GM10266 (cell line): ENCODE measurements around the gene TMPRSS3.

Experiments used
- DNase-seq: peaks from one replicate; pipeline ENCODE4 v3.0.0; 2012; ENCODE audit errors: extremely low spot score
- TF ChIP-seq, protein P1 (sequence below): IDR thresholded peaks from 2 replicates; pipeline ENCODE4 v1.5.1; 2012; ENCODE audit warnings: mild to moderate bottlenecking, low read depth; ENCODE audit not compliant: control insufficient read depth, insufficient read depth; ENCODE audit errors: missing control alignments

The TMPRSS3 gene

DNA sequence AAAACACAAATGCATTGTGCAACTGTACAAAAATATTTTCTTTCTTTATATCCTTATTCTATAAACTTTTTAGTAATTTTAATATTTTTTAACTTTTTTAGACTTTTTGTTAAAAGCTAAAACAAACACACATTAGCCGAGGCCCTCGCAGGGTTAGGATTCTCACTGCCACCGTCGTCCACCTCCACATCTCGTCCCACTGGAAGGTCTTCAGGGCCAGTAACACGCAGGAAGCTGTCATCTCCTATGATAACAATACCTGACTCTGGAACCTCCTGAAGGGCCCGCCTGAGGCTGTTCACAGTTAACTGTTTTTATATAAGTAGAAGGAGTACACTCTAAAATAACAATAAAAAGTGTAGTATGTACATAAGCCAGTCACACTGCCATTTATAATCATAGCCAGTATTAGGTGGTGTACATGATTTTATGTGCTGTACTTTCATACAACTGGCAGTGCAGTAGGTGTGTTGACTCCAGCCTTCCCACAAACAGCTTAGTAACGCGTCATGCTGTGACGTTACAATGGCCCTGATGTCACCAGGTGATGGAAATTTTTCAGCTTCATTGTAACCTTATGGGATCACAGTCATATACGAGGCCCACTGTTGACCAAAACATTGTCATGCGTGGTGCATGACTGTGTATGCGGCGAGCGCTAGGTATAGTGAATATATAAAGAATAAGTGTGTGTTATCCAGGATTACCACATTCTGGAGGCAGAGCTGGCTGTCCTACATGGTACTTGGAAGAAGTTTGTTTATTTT lies 53.9 kb downstream of the TMPRSS3 start:
- DNase-seq: no peak

DNA sequence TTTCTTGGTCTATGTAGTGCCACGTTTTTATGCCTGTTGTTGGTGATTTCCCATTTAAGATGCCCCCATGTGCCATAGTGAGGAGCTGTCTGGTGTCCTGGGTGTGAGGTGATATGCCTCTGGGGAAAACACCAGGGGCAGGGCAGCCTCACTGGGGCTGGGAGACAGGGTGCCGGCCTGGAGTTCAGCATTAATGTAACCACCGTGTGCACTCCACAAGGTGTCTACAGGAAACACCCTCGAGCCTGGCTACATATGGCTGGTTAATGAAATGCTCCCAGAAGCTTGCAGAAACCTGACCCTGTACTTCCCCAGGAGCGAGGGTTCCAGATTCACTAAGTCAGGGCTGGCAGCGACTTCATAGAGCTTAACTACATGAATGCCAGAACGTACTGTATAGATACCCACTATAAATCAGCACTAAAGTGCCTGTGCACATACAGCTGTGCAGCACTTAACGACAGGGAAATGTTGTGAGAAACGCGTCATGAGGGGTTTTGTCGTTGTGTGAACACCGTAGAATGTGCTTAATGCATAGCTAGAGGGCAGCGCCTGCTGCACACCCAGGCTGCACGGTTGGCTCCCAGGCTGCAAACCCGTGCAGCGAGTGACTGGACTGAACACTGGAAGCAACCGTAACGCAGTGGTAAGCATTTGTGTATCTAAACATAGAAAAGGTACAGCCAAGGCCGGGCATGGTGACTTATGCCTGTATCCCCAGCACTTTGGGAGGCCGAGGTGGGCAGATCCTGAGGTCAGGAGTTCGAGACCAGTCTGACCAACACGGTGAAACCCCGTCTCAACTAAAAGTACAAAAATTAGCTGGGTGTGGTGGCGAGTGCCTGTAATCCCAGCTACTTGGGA lies 55.4 kb downstream of the TMPRSS3 start:
- DNase-seq: no peak
- TF ChIP-seq, protein P1, sequence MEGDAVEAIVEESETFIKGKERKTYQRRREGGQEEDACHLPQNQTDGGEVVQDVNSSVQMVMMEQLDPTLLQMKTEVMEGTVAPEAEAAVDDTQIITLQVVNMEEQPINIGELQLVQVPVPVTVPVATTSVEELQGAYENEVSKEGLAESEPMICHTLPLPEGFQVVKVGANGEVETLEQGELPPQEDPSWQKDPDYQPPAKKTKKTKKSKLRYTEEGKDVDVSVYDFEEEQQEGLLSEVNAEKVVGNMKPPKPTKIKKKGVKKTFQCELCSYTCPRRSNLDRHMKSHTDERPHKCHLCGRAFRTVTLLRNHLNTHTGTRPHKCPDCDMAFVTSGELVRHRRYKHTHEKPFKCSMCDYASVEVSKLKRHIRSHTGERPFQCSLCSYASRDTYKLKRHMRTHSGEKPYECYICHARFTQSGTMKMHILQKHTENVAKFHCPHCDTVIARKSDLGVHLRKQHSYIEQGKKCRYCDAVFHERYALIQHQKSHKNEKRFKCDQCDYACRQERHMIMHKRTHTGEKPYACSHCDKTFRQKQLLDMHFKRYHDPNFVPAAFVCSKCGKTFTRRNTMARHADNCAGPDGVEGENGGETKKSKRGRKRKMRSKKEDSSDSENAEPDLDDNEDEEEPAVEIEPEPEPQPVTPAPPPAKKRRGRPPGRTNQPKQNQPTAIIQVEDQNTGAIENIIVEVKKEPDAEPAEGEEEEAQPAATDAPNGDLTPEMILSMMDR: no peak

More for the DNA sequence above, 53.9 kb downstream of the TMPRSS3 start:
- TF ChIP-seq, protein P1: no peak

DNA sequence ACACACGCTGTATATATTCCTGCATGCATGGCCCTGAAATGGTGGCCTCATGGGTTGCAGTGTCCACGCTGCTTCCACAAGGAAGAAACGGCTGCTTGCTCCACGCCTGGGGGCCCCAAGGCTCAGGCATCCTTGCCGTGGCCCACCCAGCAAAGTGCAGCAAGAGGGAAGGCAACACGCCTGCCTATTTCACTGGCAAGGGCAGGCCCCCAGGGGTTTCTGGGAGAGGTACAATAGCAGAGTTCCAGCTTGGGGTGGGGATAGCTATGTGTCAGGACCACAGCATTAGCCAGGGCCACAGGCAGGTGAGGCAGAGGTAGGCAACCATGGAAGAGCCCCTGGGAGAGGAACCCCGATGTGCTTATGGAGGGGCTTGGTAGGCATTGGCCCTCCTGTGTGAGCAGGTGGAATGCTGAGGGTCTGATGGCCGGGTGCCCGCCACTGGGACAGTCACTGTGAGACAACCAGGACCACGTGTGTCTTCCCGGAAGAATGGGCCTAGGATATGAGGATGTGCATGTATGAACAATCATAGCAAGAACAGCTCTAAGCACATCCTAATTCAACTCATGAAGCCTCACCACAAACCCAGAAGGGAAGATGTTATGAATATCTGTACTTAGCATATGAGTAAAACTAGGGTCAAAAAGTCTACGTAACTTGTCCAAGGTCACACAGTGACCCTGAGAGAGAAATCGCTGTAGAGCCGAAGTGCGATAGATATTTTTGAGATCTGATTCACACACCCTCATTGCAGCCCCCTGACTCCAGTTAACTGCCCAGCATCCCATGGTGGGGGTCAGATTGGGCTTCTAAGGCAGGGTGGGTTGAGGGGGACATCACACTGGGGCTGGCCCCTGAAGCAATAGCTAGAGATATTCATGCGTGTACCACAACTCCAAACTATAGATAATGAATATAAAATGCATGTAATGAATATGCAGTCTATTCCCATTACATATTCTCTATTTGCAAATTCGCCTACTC lies 56.8 kb downstream of the TMPRSS3 start:
- no peak for DNase-seq
- TF ChIP-seq, protein P1: no peak

DNA sequence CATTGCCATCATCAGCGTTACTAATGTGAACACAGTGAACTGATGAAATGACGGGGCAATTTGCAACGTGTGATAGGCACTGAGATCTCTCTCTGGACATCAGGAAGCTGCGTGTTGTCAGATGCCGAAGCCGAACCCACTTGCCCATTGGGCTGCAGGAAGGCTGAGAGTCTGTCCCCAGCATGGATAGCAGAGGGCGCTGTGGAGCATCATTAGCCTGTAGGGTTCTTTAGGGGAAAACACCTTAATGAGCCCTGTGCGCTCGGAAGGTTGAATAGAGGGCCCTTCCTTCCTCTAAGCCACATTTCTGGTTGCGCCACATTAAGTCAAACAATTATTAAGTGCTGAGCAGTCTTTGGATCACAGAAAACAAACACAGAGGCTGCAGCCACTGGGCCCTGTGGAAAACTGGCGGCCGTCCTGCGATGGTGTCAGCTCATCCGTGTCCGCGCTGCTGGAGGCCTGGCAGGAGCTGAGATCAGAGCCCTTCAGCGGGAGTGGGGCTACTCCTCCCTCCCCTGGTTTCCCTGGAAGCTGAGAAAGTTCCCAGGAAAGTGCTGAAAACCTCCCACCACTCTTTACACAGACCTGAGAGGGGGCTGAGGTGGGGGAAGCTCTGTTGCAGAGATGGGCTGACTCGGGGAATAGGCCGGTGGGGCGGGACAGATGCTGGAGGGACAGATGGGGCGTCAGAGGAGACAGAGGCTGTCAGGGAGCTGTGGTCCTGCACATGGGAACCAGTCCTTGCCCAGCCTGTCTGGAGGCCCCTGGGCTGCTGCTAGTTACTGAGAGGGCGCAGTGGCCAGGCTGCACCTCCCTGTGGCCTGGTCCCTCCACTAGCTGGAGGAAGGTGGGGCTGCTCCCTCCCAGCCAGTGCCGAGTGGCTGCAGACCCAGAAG lies 57.8 kb downstream of the TMPRSS3 start:
- peak; percentile 67 for DNase-seq
- TF ChIP-seq, protein P1: peak; percentile 63

DNA sequence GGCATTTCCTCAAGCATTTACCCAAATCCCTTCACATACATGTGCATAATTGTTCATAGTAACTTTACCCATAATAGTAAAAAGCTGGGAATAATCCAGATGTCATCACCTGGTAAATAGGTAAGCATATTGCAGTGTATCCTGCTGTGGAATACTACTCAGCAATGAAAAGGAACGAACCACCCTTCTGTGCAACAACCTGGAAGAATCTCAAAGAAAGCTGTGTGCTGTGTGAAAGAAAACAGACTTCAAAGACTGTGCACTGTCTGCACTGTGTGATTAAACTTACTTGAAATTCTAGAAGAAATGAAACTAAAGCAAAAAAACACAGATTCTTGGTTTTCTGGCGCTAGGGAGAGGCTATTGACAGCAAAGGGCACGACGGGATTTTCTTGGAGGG lies 58.6 kb downstream of the TMPRSS3 start:
- TF ChIP-seq, protein P1: no peak
- no peak for DNase-seq

DNA sequence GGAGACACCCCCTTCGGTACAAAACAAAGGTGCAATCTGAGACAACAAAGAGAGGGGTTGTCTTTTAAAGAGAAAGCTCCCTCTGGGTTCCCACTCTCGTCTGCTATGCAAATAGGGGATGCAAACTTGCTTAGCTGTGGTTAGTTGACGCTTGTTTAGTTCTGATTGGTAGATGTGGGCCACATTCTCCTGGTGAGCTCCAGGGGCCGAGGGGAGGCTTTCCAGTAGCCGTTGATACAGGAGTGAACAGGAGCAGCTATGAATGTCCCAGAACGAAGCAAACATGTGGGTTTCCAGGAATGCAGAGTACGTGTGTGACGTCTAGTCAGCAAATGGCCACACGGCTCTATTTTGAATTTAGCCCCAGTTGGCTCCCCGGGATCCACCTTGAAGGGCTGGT lies 59.8 kb downstream of the TMPRSS3 start:
- TF ChIP-seq, protein P1: no peak
- no peak for DNase-seq
